KOPT-K1 (cell line): Measurements from ENCODE around the gene NEBL.

Experiments
- H3K27ac ChIP-seq: fragments of 200-600 bp; sonication (generic); 2 replicates; pipeline ENCODE4 v1.5.1; 2016; ENCODE audit warnings: antibody characterized with exemption, mild to moderate bottlenecking, low read depth, low read length; ENCODE audit not compliant: poor library complexity, severe bottlenecking
- H3K36me3 ChIP-seq: fragments of 200-600 bp; sonication (generic); 2 replicates; pipeline ENCODE4 v1.5.1; 2017; ENCODE audit warnings: antibody characterized with exemption, mild to moderate bottlenecking, low read length, moderate library complexity; ENCODE audit not compliant: insufficient read depth
- H3K9me3 ChIP-seq: fragments of 200-600 bp; sonication (generic); 2 replicates; pipeline ENCODE4 v1.5.1; 2017; ENCODE audit warnings: antibody characterized with exemption, low read length, mild to moderate bottlenecking; ENCODE audit not compliant: insufficient read depth, poor library complexity, severe bottlenecking

NEBL gene

DNA sequence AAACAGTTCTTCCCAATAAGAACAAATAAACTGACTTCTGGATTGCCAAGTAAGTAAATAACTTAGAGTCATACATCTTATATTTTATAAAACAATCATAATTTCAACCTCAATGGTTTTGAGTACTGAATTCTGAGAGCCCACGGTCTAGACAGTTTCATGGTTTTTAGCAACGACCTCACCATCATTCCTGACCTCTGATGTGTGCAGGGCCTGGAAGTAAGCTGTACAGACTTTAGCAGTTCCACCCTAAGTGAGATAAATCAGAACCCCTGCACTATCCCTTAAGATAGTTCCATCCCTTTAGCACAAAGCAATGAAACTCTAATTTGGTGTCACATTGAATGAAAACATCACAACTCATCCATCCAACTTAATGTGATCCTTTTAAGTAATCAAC lies 86.0 kb downstream of the NEBL start:
- H3K27ac ChIP-seq, result no peak overlapping the region
- H3K36me3 ChIP-seq, result no peaks in the 10 kb centered on the region
- H3K9me3 ChIP-seq, result no peaks in the 10 kb centered on the region

DNA sequence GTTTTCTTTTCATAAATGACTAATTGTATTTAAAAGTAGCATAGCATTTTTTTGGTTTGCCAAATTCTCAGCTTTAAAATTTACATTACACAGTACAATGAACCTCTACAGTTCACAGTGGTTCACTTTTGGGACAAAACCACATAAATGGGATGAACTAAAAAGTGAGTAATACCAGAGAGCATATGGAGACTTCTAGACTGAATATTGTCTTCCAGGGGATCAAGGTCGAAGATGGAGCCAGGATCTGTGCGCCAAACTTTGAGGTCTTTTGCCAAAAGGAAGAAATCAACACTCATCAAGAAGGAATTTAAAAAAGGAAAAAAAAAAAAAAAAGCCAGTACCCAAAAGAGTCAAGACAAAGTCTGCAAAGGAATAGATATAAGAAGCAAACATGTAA lies 87.5 kb downstream of the NEBL start:
- Histone ChIP-seq H3K9me3 (no peaks in the 10 kb centered on the region), H3K27ac (no peak overlapping the region)

DNA sequence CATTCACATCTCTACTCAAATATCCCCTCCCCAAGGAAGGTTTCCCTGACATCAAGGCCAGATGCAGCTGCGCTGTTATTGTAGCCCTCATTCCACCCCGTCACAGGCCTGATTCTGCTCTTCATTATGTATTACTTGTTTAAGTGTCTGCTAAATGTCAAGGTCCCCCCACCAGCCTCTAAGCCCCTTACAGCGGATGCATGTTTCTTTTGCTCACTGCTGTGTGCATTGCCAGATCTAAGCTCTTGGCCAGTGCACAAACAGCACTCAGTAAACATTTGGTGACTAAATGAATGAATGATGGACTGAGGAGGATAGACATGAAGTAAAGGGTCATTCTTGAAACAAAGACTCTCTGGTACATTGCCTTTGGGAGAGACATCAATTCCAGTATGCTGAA lies 90.6 kb downstream of the NEBL start:
- no peaks in the 10 kb centered on the region for H3K36me3 ChIP-seq
- H3K9me3 ChIP-seq, result no peaks in the 10 kb centered on the region

More for the DNA sequence above, 87.5 kb downstream of the NEBL start:
- no peaks in the 10 kb centered on the region for H3K36me3 ChIP-seq

DNA sequence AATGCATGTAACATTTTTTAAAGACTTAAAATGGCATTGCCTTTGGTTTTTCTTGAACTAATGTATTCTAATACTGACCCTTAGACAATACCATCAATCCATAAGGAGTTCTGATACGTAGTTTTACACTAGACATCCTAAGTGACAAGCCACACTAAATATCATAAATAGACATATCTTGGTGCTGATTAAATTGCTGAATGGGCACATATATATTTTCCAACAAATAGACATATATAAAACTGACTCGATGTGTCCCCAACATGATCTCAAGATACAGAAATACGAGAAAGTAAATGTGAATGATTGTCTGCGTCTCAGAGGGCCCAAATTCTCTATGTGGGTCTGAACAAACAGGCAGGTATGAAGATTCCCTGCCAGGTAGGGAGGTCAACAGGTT lies 99.8 kb downstream of the NEBL start:
- Histone ChIP-seq H3K27ac (no peak overlapping the region), H3K9me3 (no peaks in the 10 kb centered on the region), H3K36me3 (no peaks in the 10 kb centered on the region)

More for the DNA sequence above, 90.6 kb downstream of the NEBL start:
- H3K27ac ChIP-seq, result no peak overlapping the region

DNA sequence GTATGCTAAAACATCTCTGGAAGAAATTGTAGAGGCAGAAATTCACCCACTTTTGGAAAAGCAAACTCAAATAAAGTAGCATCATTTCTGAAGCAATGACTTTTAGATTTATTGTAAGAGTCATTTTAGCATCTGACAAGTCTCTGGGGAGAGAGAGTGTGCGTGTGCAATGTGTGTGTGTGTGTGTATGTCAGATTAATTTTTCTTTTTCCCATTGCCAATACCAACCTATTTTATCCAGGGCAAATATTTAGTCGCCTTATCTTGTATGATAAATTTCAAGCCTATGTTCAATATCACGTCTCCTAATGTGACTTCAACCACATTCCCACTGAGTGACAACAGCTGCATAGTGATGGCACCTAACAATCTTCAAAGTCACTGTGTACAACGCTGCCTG lies 101.7 kb downstream of the NEBL start:
- no peaks in the 10 kb centered on the region for H3K36me3 ChIP-seq
- no peak overlapping the region for H3K27ac ChIP-seq
- H3K9me3 ChIP-seq, result no peaks in the 10 kb centered on the region

DNA sequence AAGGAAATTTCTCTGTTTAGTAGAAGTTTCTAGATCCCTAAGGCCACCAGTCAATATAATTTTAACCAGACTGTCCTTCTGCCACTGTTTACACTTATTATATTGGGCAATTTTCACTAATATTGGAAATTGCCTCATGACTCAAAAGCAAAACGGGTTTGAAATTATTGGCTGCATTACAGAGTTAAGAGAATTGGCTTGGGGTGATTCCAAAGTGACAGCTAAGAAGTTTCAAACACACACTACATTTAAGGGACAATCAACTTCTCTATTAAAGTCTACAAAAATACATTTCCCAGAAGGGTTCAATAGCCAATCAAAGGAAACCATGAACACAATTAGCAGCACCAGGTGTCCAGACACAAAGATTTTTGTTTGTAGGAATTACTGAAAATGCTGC lies 111.9 kb downstream of the NEBL start:
- H3K36me3 ChIP-seq, result no peaks in the 10 kb centered on the region
- H3K9me3 ChIP-seq, result no peaks in the 10 kb centered on the region
- H3K27ac ChIP-seq, result no peak overlapping the region

DNA sequence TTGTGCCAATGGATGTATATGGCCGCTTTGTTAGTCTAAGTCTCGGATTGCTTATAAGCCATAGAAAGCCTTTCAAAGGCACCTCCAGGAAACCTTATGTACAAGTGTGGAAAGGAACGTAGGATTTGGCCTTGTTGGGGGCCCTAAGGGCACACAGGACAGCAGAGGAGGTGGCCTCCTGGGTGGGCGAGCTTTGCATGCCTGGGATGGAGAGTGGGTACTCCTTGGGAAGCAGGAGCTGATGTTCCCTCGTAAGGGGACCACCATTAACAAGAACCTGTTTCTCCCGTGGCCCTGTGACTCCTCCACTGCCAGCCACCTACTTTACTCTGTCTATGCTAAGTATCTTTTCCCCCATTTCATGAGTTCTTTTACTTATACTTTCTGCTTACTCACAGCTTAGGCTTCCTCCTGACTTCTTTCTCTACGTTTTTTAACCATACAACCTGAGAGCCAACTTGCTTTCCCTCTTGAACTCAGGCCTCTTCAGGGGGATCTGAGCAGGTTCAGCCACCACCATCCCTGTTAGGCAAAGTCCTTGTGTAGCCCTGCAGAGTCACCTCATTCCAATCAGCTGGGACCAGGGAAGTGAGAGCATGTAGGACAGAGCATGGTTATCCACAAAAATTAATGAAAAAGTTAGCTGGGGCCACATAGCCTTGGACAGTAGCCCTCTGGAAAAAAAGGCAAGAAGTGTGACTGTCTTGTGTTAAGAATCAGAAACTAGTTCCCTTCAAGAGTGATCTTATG lies 118.9 kb downstream of the NEBL start:
- no peaks in the 10 kb centered on the region for H3K9me3 ChIP-seq
- no peak overlapping the region for H3K27ac ChIP-seq
- no peaks in the 10 kb centered on the region for H3K36me3 ChIP-seq

DNA sequence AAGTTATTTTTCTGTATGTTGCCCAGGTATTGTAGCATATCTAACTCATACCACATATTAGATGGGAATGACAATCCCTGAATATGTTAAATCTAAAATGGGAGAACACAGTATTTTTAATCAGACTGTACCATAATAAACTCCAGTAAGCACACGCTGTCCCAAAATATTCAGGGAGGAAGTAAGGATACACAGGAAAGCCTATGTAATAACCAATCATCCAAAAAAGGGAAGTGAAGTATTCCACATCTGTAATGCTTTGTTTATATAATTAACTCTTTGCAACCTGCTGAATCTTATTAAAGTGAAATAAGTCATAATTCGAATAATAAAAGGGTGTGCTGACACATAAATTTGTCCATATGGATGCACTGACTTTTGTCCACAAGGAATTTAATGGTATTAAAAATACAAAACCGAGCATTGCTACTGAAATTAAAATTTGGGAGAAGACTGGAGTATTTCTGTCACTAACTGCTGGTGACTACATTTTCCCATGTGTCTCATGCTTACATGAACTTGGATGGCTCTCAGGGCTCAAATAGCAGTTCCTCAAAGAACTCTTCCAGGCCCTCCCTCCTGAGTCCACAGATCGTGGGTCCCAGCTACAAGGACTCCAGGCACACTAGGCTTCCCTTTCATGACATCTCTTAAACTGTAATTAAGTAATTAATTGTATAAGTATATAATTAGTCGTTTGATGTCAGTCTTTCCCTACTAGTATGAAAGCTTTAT lies 120.6 kb downstream of the NEBL start:
- no peaks in the 10 kb centered on the region for H3K36me3 ChIP-seq
- no peaks in the 10 kb centered on the region for H3K9me3 ChIP-seq
- H3K27ac ChIP-seq, result no peak overlapping the region

DNA sequence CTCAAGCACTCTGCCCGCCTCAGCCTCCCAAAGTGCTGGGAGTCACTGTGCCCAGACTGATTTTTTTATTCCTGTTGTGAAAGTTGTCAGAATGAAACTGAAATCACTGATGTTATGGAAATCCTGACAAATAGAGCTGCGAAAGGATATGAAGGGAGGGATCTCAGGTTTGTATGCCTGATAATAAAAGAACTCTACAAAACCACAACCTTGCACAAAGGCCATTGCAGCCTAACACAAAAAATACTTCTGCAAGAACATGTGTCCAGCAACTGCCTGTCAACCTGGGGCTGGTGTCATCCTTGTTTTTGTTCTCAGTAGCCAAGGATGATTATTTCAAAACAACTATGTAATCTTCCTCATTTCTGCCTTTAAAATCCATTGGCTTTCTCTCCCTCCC lies 126.1 kb downstream of the NEBL start:
- Histone ChIP-seq H3K27ac (no peak overlapping the region), H3K9me3 (no peaks in the 10 kb centered on the region), H3K36me3 (no peaks in the 10 kb centered on the region)

DNA sequence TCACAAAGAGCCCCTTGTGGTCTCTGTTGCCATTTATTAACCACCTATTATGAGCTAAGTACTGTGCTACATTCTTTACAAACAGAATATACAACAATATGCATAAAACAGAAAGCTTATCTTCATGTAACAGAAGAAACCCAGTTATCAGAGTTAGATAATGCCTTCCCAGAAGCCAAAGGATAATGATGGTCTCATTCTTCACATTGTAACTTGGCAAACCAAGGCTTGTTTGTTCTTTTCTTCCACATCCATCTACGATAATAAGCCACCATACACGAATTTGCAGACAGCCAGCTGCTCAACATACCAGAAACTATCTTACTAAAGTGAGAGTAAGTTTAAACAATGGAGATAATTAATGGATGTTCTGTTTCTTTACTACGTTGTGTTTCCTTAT lies 127.6 kb downstream of the NEBL start:
- H3K27ac ChIP-seq, result no peak overlapping the region
- no peaks in the 10 kb centered on the region for H3K36me3 ChIP-seq
- no peaks in the 10 kb centered on the region for H3K9me3 ChIP-seq

DNA sequence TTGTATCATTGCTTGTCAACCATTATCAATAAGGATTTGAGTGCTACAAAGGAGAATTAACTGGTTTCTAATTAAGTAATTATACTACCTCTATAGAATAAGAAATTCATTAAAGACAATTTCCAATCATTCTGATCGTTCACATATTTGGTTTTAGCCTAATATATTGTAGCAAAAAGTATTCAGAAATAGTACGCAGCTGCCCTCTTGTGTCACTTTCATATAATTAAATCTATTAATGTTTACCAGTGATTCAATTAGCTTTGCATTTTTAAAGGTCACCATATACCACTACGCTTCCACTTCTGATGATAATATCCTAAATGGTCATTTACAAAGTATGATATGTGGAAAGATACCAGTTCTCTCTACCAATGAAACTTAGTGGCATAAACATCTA lies 128.3 kb downstream of the NEBL start:
- Histone ChIP-seq H3K36me3 (no peaks in the 10 kb centered on the region), H3K27ac (no peak overlapping the region), H3K9me3 (no peaks in the 10 kb centered on the region)

DNA sequence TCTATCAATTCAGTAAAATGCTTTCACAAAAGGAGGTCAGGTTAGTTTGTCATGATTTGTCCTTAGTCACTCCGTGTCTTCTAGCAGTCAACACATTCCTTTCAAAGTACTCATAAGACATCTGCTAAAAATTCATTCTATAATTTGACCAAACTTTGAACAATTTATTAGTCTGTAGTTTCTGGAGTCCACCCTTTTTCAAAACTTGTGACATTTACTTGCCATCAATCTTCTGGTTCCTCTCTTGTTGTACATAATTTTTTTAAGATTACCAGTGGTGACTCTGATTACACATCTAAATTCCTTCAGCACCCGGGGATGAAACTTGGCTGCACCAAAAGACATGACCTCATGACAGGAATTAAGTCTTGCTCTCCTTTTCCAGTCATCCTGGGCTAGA lies 130.1 kb downstream of the NEBL start:
- no peaks in the 10 kb centered on the region for H3K36me3 ChIP-seq
- no peak overlapping the region for H3K27ac ChIP-seq
- no peaks in the 10 kb centered on the region for H3K9me3 ChIP-seq

DNA sequence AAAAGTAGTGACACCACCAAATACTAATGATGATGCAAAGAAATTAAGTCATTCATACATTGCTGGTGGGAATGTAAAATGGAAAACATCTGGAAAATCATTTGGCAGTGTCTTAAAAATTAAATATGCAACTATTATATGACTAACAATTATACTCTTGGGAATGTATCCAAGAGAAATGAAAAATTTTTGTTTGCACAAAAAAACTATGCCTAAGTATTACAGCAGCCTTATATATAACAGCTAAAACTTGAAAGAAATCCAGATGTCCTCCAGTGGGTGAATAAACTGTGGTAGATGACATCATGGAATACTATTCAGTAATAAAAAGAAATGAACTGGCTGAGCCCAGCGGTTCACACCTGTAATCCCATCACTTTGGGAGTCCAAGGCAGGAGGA lies 132.0 kb downstream of the NEBL start:
- no peak overlapping the region for H3K27ac ChIP-seq
- H3K36me3 ChIP-seq, result no peaks in the 10 kb centered on the region
- no peaks in the 10 kb centered on the region for H3K9me3 ChIP-seq

DNA sequence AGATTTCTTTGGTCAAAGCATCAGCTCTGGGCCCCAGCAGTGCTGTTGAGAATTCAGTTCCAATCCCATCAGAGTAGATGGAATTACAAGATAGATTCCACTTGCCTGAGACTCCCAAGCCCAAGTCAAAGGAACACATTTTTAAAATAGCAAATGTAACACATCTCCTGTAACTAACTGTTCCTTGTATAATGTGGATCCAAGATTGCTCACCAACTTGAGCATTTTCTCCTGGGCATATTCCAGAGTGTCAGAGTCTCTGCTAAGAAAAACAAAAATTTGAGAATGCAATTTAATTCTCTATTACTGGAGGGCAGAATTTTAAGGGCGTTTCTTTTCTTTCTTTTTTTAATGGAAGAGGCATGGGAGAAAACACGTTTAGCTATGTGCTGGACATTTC lies 136.7 kb downstream of the NEBL start:
- no peaks in the 10 kb centered on the region for H3K36me3 ChIP-seq
- H3K27ac ChIP-seq, result no peak overlapping the region
- no peaks in the 10 kb centered on the region for H3K9me3 ChIP-seq

DNA sequence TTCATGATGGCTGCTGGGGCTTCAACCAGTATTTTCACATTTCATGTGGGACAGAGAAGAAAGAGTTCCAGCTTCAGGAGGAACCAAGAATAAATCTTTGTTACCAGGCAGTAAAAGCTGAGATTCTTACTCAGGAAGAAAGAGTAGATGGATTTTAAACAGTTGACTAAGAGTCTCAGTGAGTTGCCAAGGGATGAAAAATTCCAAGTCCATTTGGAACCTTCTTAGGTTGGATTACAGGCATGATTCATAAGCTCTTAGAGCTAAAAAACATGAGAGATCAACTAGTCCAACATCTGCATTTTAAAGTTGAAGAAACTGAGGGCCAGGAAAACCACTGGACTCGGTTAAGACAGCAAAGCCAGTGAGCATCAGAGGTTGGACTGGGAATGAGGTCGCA lies 148.6 kb downstream of the NEBL start:
- Histone ChIP-seq H3K36me3 (no peaks in the 10 kb centered on the region), H3K27ac (no peak overlapping the region), H3K9me3 (peaks cover 9% of the 10 kb centered on the region)

DNA sequence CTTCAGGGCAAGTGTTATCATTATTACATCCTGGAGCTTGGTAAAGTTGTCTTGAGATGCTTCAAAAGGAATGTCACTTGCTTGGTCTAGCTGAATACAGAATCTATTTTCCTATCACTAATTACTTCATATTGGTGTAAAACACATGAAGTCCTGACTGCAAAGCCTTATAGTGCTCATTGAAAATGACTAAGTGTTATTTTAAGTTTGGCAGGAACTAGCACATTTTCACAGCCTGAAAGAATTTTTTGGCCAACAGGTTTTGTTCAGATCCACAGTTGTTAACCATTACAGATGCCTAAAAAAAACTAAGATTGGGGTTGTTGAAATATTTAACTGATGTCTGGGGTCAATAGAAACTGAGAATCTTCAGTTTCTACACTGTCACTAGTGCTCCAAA lies 149.3 kb downstream of the NEBL start:
- Histone ChIP-seq H3K27ac (no peak overlapping the region), H3K9me3 (peaks cover 9% of the 10 kb centered on the region), H3K36me3 (no peaks in the 10 kb centered on the region)
